ENCODE measurements around the gene ATG16L2. TPM values are rescaled to one million over a fixed set of nuclear protein-coding genes. Genes with fewer than 3 reads are reported as not detected.

ATG16L2 gene
- total RNA-seq, 1 experiment from 2014 or later: 17.3 TPM

- Histone ChIP-seq H4K20me1 (ENCODE audit: control insufficient read depth, insufficient read depth, insufficient read length) (no peaks in the 10 kb centered on the region), H2BK20ac (ENCODE audit: low read depth, low read length, poor library complexity, severe bottlenecking) (no peak overlapping the region), H4K5ac (ENCODE audit: insufficient read length, low read depth, low read length) (no peak overlapping the region), H2BK120ac (ENCODE audit: low read depth, low read length, poor library complexity, severe bottlenecking) (no peak overlapping the region), H3K14ac (ENCODE audit: insufficient read depth, low read length) (no peak overlapping the region; the same call in 1 of the 2 replicates), H3K23me2 (ENCODE audit: insufficient read length, low read depth, low read length, poor library complexity, severe bottlenecking) (peaks cover 3% of the 10 kb centered on the region), H3K4ac (ENCODE audit: low read depth, low read length) (no peak overlapping the region), H3K79me1 (ENCODE audit: insufficient read depth, low read depth, low read length, poor library complexity, severe bottlenecking) (no peaks in the 10 kb centered on the region), H3K4me1 (ENCODE audit: insufficient read depth, low read length) (no peaks in the 10 kb centered on the region), H3K23ac (ENCODE audit: insufficient read length, low read depth, low read length) (no peak overlapping the region), H3T11ph (ENCODE audit: low read length) (no peak overlapping the region), H3K18ac (ENCODE audit: insufficient read length, low read depth, low read length) (no peak overlapping the region), H4K91ac (ENCODE audit: insufficient read length, low read depth, low read length) (no peak overlapping the region), H3K9ac (ENCODE audit: extremely low read depth, insufficient read length, low read length) (no peak overlapping the region), H3K4me2 (ENCODE audit: insufficient read depth, insufficient read length, low read length) (no peak overlapping the region), H2BK12ac (ENCODE audit: insufficient read length, low read depth, low read length) (no peak overlapping the region), H3K56ac (ENCODE audit: insufficient read length, low read depth, low read length) (no peak overlapping the region), H3K9me3 (ENCODE audit: control insufficient read depth, low read depth, low read length) (no peaks in the 10 kb centered on the region), H2AK5ac (ENCODE audit: insufficient read length, low read length) (no peak overlapping the region), H2BK15ac (ENCODE audit: low read depth, low read length) (no peak overlapping the region), H3K27ac (ENCODE audit: insufficient read length, low read depth, low read length) (no peak overlapping the region), H2BK5ac (ENCODE audit: insufficient read length, low read length) (no peak overlapping the region), H2AFZ (ENCODE audit: low read length) (no peak overlapping the region), H4K8ac (replicated peaks; ENCODE audit: insufficient read length, low read depth, low read length) (no peak overlapping the region), H3K27me3 (ENCODE audit: insufficient read depth, low read length) (no peaks in the 10 kb centered on the region), H3K79me2 (ENCODE audit: insufficient read depth, low read length) (no peaks in the 10 kb centered on the region)
- H3K27ac Mint-ChIP-seq: no peak overlapping the region
- no peak overlapping the region for H3K4me3 Mint-ChIP-seq
- WGBS (ENCODE audit: extremely low coverage, insufficient read length, low lambda C conversion rate): no CpG with 5 or more reads among the region's 7 CpGs
- peaks cover 11% of the 10 kb centered on the region for H3K27me3 Mint-ChIP-seq (ENCODE audit: low read depth)
- no peaks in the 10 kb centered on the region for H3K9me3 Mint-ChIP-seq
- DNase-seq: no peak
- peaks cover 0 to 2% (median 0%) of the 10 kb centered on the region in 3 experiments; a peak in 2 of 7 replicates for H3K36me3 Mint-ChIP-seq (ENCODE audit: insufficient read depth in 1 of 3, low read depth in 3 of 3)
- H3K4me1 Mint-ChIP-seq: peaks cover 9 to 12% of the 10 kb centered on the region in 2 experiments
- no peak for TF ChIP-seq CTCF (conservative IDR thresholded peaks at IDR 0.05)
These were observed 14.5 kb downstream of the ATG16L2 start for GRCh38 chr11:72828692-72829101.
